GM23338 (cell line): ENCODE data around the gene CALHM5. TPM values are rescaled to one million over a fixed set of nuclear protein-coding genes. Genes with fewer than 3 reads are reported as not detected.
"Not testable (repeated sequence)": the region's sequence is repeated elsewhere in the genome, so short reads cannot be mapped to it uniquely, and the experiment has no call there.

ENCODE experiments used
- ATAC-seq: fragments of 200-7000 bp; cut with Tn5 transposase; 3 replicates; pipeline ENCODE4 v1.9.1; 2020
- DNase-seq: peaks from one replicate; pipeline ENCODE4 v3.0.0-alpha.2; 2015; ENCODE audit warnings: low spot score
- H2AFZ ChIP-seq: fragments of 200-600 bp; sonication (generic); 2 replicates; pipeline ENCODE4 v1.8.0; 2016; ENCODE audit warnings: antibody characterized with exemption, mild to moderate bottlenecking, moderate library complexity
- H3F3A ChIP-seq: fragments of 200-600 bp; sonication (generic); replicated peaks from 2 replicates; pipeline ENCODE4 v1.8.0; 2017; ENCODE audit warnings: antibody characterized with exemption, mixed run types, low read depth
- H3K27ac ChIP-seq: fragments of 200-600 bp; sonication (generic); 2 replicates; pipeline ENCODE4 v1.6.1; 2016; ENCODE audit warnings: low read depth
- H3K27me3 ChIP-seq: fragments of 200-600 bp; sonication (generic); 2 replicates; pipeline ENCODE4 v1.8.0; 2016; ENCODE audit warnings: mild to moderate bottlenecking, mixed run types, moderate library complexity; ENCODE audit not compliant: insufficient read depth
- H3K36me3 ChIP-seq: fragments of 200-600 bp; sonication (generic); 2 replicates; pipeline ENCODE4 v1.8.0; 2016; ENCODE audit warnings: mild to moderate bottlenecking; ENCODE audit not compliant: insufficient read depth
- H3K4me1 ChIP-seq: fragments of 200-600 bp; sonication (generic); 2 replicates; pipeline ENCODE4 v1.8.0; 2016; ENCODE audit warnings: mild to moderate bottlenecking, moderate library complexity; ENCODE audit not compliant: insufficient read depth
- H3K4me2 ChIP-seq: fragments of 200-600 bp; sonication (generic); 2 replicates; pipeline ENCODE4 v1.7.1; 2017; ENCODE audit warnings: mixed run types
- H3K4me3 ChIP-seq: fragments of 200-600 bp; sonication (generic); 2 replicates; pipeline ENCODE4 v1.6.1; 2016; ENCODE audit warnings: mixed run types
- H3K79me2 ChIP-seq: fragments of 200-600 bp; sonication (generic); replicated peaks from 2 replicates; pipeline ENCODE4 v1.8.0; 2017; ENCODE audit warnings: mild to moderate bottlenecking; ENCODE audit not compliant: insufficient read depth
- H3K9me2 ChIP-seq: fragments of 200-600 bp; sonication (generic); 2 replicates; pipeline ENCODE4 v1.8.0; 2017; ENCODE audit not compliant: insufficient read depth
- H4K20me1 ChIP-seq: fragments of 200-600 bp; sonication (generic); replicated peaks from 2 replicates; pipeline ENCODE4 v1.8.0; 2017; ENCODE audit warnings: mild to moderate bottlenecking; ENCODE audit not compliant: insufficient read depth
- H3K27ac Mint-ChIP-seq: 2 replicates; pipeline ENCODE4 v1.8.0; 2020; ENCODE audit warnings: inconsistent platforms, mild to moderate bottlenecking, moderate library complexity, mixed read lengths
- H3K27me3 Mint-ChIP-seq: 3 replicates; pipeline ENCODE4 v1.8.0; 2022; ENCODE audit warnings: low read depth, mild to moderate bottlenecking, moderate library complexity, mixed read lengths, inconsistent platforms; ENCODE audit not compliant: insufficient read depth, poor library complexity
- H3K36me3 Mint-ChIP-seq: 3 replicates; pipeline ENCODE4 v1.8.0; 2021; ENCODE audit warnings: low read depth, mild to moderate bottlenecking, inconsistent platforms, moderate library complexity, mixed read lengths
- H3K4me1 Mint-ChIP-seq: 3 replicates; pipeline ENCODE4 v1.8.0; 2020; ENCODE audit warnings: mild to moderate bottlenecking, inconsistent platforms, mixed read lengths
- H3K4me3 Mint-ChIP-seq: 3 replicates; pipeline ENCODE4 v1.8.0; 2021; ENCODE audit warnings: moderate library complexity, mild to moderate bottlenecking, inconsistent platforms, mixed read lengths
- H3K9me3 Mint-ChIP-seq: 3 replicates; pipeline ENCODE4 v1.8.0; 2020; ENCODE audit warnings: moderate library complexity, mild to moderate bottlenecking, inconsistent platforms, mixed read lengths
- EZH2 ChIP-seq: fragments of 200-600 bp; sonication (generic); IDR thresholded peaks from one replicate; pipeline ENCODE4 v1.8.0; 2017; ENCODE audit warnings: antibody characterized with exemption, mild to moderate bottlenecking, low read depth; ENCODE audit not compliant: unreplicated experiment
- EZH2phosphoT487 ChIP-seq: fragments of 200-600 bp; sonication (generic); IDR thresholded peaks from one replicate; pipeline ENCODE4 v1.8.1; 2018; ENCODE audit warnings: antibody characterized with exemption; ENCODE audit not compliant: unreplicated experiment
- POLR2AphosphoS5 ChIP-seq: IDR thresholded peaks from 2 replicates; pipeline ENCODE4 v1.6.1; 2016; ENCODE audit warnings: antibody characterized with exemption, low read depth
- ZNF331 ChIP-seq: fragments of 250-450 bp; sonication (Bioruptor Pico); IDR thresholded peaks from 2 replicates; pipeline ENCODE4 v1.5.0; 2020; ENCODE audit warnings: low read depth, mild to moderate bottlenecking, moderate library complexity
- polyA plus RNA-seq: library from polyadenylated mRNA; unstranded; fragments of >200 nt; fragmentation: Nextera tagmentation; extraction: Ambion mirVana; gene quantifications from 2 replicates; pipeline ENCODE4 v1.2.1, GENCODE V29; 2016
- total RNA-seq: library from RNA; depleted of rRNA; stranded (reverse); fragments of >200 nt; shearing (Covaris generic); gene quantifications from 2 replicates; pipeline ENCODE4 v1.2.3, GENCODE V29; 2014
- TF ChIP-seq, protein P1 (sequence below): fragments of 250-450 bp; sonication (Bioruptor Pico); IDR thresholded peaks from 2 replicates; pipeline ENCODE4 v1.5.0; 2020; ENCODE audit warnings: mild to moderate bottlenecking, moderate library complexity
- TF ChIP-seq, protein P2 (sequence below), 2 experiments: fragments of 200-600 bp in 1 of 2; sonication (generic) in 1 of 2; conservative IDR thresholded peaks; 2 replicates each; pipeline versions ENCODE4 v1.5.1 to v1.6.1; 2016 to 2017; ENCODE audit warnings: antibody characterized with exemption in 2 of 2, low read depth in 2 of 2, mild to moderate bottlenecking in 2 of 2, moderate library complexity in 1 of 2

CALHM5 gene
- total and polyA plus RNA-seq, 2 experiments from 2014 or later = 0.02 to 0.10 TPM

DNA sequence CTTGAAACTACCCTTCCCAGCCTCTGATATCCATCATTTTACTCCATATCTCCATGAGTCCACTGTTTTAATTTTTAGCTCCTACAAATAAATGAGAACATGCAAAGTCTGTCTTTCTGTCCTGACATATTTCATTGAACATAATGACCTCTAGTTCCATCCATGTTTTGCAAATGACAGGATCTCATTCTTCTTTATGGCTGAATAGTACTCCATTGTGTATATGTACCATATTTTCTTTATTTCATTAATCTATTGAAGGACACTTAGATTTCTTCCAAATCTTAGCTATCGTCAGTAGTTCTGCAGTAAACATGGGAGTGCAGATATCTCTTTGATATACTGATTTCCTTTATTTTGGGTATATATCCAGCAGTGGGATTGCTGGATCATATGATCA is 16.3 kb upstream of the CALHM5 start:
- H3K27me3 Mint-ChIP-seq, H3K4me3 Mint-ChIP-seq, H4K20me1 ChIP-seq, H3K27ac ChIP-seq, H3K4me1 ChIP-seq, H2AFZ ChIP-seq, H3K4me1 Mint-ChIP-seq, H3K79me2 ChIP-seq, ATAC-seq, H3K4me2 ChIP-seq, H3F3A ChIP-seq, H3K27me3 ChIP-seq, H3K9me3 Mint-ChIP-seq, H3K36me3 ChIP-seq, H3K4me3 ChIP-seq, H3K27ac Mint-ChIP-seq, H3K36me3 Mint-ChIP-seq, DNase-seq, H3K9me2 ChIP-seq: not testable (repeated sequence)

DNA sequence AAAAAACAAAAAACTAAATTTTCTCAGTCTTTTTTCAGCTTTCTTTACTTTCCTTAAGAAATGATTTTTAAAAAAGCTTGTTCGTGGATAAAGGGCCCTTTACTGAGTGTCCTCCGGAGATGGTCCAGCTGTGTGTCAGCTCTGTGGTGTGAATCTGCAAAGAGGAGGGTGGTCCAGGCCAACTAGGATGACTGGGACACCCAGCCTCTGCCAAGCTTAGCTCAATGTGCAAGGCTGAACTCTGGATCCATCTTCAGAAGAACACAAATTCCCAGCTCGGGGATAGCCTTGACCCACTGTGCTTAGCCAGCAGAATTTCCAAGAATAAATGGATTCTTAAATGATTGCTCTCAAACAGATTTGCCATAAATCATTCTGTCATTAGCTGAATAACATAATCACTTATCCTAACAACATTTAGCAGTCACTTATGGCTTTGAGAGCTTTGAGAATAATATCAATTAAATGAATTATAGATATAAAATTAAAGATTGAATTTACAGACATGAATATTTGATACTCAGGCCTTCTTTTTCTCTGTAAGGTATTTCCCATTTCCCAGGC is 14.2 kb upstream of the CALHM5 start:
- Histone ChIP-seq H4K20me1 (no peaks in the 10 kb centered on the region), H3K4me1 (no peaks in the 10 kb centered on the region; the same call in 1 of the 2 replicates), H3K36me3 (no peaks in the 10 kb centered on the region), H3K9me2 (peaks cover 9% of the 10 kb centered on the region; the same call in 1 of the 2 replicates), H3K4me2 (no peak overlapping the region), H3K27ac (no peak overlapping the region), H3K4me3 (no peak overlapping the region), H2AFZ (no peak overlapping the region), H3F3A (no peaks in the 10 kb centered on the region), H3K79me2 (no peaks in the 10 kb centered on the region), H3K27me3 (no peaks in the 10 kb centered on the region)
- Mint-ChIP-seq H3K4me3 (no peak overlapping the region), H3K27ac (no peak overlapping the region), H3K27me3 (peaks cover 7% of the 10 kb centered on the region), H3K36me3 (no peaks in the 10 kb centered on the region), H3K4me1 (peaks cover 5% of the 10 kb centered on the region; the same call in 2 of the 3 replicates), H3K9me3 (peaks cover 3% of the 10 kb centered on the region; the same call in 1 of the 3 replicates)
- ATAC-seq = no peak
- no peak for DNase-seq
- no peak for TF ChIP-seq POLR2AphosphoS5
- TF ChIP-seq EZH2phosphoT487 = no peak
- TF ChIP-seq, protein P1, sequence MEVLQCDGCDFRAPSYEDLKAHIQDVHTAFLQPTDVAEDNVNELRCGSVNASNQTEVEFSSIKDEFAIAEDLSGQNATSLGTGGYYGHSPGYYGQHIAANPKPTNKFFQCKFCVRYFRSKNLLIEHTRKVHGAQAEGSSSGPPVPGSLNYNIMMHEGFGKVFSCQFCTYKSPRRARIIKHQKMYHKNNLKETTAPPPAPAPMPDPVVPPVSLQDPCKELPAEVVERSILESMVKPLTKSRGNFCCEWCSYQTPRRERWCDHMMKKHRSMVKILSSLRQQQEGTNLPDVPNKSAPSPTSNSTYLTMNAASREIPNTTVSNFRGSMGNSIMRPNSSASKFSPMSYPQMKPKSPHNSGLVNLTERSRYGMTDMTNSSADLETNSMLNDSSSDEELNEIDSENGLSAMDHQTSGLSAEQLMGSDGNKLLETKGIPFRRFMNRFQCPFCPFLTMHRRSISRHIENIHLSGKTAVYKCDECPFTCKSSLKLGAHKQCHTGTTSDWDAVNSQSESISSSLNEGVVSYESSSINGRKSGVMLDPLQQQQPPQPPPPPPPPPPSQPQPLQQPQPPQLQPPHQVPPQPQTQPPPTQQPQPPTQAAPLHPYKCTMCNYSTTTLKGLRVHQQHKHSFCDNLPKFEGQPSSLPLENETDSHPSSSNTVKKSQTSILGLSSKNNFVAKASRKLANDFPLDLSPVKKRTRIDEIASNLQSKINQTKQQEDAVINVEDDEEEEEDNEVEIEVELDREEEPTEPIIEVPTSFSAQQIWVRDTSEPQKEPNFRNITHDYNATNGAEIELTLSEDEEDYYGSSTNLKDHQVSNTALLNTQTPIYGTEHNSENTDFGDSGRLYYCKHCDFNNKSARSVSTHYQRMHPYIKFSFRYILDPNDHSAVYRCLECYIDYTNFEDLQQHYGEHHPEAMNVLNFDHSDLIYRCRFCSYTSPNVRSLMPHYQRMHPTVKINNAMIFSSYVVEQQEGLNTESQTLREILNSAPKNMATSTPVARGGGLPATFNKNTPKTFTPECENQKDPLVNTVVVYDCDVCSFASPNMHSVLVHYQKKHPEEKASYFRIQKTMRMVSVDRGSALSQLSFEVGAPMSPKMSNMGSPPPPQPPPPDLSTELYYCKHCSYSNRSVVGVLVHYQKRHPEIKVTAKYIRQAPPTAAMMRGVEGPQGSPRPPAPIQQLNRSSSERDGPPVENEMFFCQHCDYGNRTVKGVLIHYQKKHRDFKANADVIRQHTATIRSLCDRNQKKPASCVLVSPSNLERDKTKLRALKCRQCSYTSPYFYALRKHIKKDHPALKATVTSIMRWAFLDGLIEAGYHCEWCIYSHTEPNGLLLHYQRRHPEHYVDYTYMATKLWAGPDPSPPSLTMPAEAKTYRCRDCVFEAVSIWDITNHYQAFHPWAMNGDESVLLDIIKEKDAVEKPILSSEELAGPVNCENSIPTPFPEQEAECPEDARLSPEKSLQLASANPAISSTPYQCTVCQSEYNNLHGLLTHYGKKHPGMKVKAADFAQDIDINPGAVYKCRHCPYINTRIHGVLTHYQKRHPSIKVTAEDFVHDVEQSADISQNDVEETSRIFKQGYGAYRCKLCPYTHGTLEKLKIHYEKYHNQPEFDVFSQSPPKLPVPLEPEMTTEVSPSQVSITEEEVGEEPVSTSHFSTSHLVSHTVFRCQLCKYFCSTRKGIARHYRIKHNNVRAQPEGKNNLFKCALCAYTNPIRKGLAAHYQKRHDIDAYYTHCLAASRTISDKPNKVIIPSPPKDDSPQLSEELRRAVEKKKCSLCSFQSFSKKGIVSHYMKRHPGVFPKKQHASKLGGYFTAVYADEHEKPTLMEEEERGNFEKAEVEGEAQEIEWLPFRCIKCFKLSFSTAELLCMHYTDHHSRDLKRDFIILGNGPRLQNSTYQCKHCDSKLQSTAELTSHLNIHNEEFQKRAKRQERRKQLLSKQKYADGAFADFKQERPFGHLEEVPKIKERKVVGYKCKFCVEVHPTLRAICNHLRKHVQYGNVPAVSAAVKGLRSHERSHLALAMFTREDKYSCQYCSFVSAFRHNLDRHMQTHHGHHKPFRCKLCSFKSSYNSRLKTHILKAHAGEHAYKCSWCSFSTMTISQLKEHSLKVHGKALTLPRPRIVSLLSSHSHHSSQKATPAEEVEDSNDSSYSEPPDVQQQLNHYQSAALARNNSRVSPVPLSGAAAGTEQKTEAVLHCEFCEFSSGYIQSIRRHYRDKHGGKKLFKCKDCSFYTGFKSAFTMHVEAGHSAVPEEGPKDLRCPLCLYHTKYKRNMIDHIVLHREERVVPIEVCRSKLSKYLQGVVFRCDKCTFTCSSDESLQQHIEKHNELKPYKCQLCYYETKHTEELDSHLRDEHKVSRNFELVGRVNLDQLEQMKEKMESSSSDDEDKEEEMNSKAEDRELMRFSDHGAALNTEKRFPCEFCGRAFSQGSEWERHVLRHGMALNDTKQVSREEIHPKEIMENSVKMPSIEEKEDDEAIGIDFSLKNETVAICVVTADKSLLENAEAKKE (CRISPR knock-in tag) = no peak
- TF ChIP-seq ZNF331 = no peak
- TF ChIP-seq EZH2 = no peak
- TF ChIP-seq, protein P2, sequence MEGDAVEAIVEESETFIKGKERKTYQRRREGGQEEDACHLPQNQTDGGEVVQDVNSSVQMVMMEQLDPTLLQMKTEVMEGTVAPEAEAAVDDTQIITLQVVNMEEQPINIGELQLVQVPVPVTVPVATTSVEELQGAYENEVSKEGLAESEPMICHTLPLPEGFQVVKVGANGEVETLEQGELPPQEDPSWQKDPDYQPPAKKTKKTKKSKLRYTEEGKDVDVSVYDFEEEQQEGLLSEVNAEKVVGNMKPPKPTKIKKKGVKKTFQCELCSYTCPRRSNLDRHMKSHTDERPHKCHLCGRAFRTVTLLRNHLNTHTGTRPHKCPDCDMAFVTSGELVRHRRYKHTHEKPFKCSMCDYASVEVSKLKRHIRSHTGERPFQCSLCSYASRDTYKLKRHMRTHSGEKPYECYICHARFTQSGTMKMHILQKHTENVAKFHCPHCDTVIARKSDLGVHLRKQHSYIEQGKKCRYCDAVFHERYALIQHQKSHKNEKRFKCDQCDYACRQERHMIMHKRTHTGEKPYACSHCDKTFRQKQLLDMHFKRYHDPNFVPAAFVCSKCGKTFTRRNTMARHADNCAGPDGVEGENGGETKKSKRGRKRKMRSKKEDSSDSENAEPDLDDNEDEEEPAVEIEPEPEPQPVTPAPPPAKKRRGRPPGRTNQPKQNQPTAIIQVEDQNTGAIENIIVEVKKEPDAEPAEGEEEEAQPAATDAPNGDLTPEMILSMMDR (conservative IDR thresholded peaks at IDR 0.05; ENCODE audit: low read depth in 2 of 2) = no peak
